ENCODE data around the gene CEP104. TPM values are rescaled to one million over a fixed set of nuclear protein-coding genes. Genes with fewer than 3 reads are reported as not detected.

The CEP104 gene
- total RNA-seq, 1 donor from 2014 or later = 47.3 TPM

DNA sequence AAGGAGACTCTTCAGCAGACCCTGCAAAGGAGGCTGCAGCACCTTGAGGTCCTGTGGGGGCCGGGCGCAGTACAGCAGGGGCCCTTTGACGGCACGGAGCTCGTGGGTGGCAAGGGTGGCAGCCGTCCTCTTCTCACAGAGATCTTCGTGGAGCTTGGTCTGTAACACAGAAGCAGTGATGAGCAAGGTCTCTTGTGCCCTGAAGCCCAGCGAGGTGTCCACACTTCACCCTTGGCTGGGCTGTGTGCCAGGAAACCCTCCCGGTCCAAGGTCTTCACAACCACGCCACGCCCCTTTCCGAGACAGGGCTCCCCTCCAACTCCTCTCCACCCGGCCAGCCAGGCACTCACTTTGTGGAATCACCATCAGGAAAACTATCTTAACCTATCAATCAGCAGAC, 72.0 kb downstream of the CEP104 start:
- Histone ChIP-seq H3K27me3 (ENCODE audit: control insufficient read depth, insufficient read depth, low read length) (no peaks in the 10 kb centered on the region), H3K36me3 (ENCODE audit: control insufficient read depth, insufficient read depth, low read length) (peaks cover 4% of the 10 kb centered on the region), H3K4me3 (ENCODE audit: low read depth, low read length) (no peak overlapping the region)
- DNase-seq (ENCODE audit: low read depth) = no peak
- TF ChIP-seq, protein P1, sequence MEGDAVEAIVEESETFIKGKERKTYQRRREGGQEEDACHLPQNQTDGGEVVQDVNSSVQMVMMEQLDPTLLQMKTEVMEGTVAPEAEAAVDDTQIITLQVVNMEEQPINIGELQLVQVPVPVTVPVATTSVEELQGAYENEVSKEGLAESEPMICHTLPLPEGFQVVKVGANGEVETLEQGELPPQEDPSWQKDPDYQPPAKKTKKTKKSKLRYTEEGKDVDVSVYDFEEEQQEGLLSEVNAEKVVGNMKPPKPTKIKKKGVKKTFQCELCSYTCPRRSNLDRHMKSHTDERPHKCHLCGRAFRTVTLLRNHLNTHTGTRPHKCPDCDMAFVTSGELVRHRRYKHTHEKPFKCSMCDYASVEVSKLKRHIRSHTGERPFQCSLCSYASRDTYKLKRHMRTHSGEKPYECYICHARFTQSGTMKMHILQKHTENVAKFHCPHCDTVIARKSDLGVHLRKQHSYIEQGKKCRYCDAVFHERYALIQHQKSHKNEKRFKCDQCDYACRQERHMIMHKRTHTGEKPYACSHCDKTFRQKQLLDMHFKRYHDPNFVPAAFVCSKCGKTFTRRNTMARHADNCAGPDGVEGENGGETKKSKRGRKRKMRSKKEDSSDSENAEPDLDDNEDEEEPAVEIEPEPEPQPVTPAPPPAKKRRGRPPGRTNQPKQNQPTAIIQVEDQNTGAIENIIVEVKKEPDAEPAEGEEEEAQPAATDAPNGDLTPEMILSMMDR (IDR thresholded peaks at IDR 0.05; ENCODE audit: insufficient read depth, low read length, poor library complexity, severe bottlenecking) = no peak

DNA sequence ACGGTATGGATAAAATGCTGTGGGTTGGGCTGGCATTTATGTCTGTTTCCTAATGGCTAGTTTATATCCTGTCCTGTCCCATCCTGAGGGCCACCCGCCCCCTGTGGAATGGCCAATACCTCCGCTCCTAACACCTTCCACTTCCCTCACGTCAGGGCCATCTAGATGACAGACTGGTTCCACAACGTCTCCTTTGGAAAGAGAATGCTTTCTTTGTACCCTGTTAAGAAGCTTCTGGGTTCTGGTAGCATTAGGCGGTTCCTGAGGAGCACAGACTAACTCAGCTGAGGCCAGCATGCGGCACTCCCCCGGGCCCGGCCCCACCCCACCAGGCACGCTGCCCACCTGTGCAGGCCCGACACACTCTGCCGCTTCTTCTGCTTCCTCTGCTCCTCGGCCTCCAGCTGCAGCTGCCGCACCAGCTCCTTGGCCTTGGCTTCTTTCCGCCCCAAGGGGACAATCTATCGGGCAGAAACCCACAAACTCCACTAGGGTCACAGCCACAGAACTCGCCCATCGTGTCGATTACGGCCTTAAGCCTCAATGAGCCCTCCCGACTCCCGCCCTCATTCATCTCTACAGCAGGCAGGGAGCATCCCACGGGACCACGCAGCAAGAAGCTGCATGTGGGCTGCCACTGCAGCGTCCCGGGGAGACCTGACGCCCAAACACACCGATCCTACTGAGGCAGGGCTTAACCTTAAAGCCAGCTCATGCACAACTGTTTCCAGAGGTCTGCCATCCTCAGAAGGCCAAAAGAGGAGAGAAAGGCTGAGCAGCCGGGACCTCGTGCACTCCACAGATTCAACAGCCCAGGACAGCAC, 73.1 kb downstream of the CEP104 start:
- TF ChIP-seq, protein P1 (IDR thresholded peaks at IDR 0.05; ENCODE audit: insufficient read depth, low read length, poor library complexity, severe bottlenecking) = no peak
- Histone ChIP-seq H3K27me3 (ENCODE audit: control insufficient read depth, insufficient read depth, low read length) (no peaks in the 10 kb centered on the region), H3K4me3 (ENCODE audit: low read depth, low read length) (no peak overlapping the region), H3K36me3 (ENCODE audit: control insufficient read depth, insufficient read depth, low read length) (peaks cover 4% of the 10 kb centered on the region)
- DNase-seq (ENCODE audit: low read depth) = no peak

DNA sequence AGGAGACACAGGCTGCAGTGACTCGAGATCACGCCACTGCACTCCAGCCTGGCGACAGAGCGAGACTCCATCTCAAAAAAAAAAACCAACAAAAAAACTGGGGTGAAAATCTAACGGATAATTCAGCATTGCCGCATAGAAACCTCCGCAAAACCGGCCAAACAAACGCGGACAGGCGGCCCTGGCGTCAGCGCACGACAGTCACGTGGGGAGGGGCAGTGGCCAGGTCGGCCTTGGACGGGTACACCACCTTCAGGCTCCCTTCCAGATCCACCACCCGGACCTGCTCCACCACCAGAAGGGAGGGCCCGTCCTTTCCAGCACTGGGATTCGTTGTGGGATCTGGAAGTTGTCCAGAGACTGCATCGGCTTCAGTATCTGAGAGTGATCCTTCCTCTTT, 76.1 kb downstream of the CEP104 start:
- Histone ChIP-seq H3K4me3 (ENCODE audit: low read depth, low read length) (no peak overlapping the region), H3K27me3 (ENCODE audit: control insufficient read depth, insufficient read depth, low read length) (no peaks in the 10 kb centered on the region), H3K36me3 (ENCODE audit: control insufficient read depth, insufficient read depth, low read length) (peaks cover 4% of the 10 kb centered on the region)
- no peak for DNase-seq (ENCODE audit: low read depth)
- TF ChIP-seq, protein P1 (IDR thresholded peaks at IDR 0.05; ENCODE audit: insufficient read depth, low read length, poor library complexity, severe bottlenecking) = no peak

DNA sequence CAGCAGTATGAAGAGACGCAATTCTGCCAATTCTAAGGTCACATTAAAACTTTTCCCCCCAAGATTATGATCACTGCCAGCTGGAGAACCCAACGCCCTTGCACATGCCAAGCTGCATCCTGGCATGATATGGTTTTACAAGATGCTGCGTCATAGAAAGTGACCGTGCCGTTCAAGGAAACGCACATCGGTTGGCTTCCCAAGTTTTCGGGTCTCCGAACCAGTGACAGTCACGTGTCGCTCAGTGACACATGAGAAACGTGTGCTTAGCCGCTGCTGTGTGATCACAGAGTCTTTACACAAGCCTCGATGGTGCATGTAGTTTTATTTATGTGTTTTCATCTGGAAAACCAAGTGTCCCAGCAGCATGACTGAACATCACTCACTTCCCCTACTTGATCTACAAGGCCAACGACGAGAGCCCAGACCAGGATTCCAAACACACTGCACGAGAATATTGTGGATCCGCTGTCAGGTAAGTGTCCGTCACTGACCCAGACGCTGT, 77.0 kb downstream of the CEP104 start:
- no peak overlapping the region for H3K4me3 ChIP-seq (ENCODE audit: low read depth, low read length)
- H3K36me3 ChIP-seq (ENCODE audit: control insufficient read depth, insufficient read depth, low read length) = peaks cover 3% of the 10 kb centered on the region
- DNase-seq (ENCODE audit: low read depth) = no peak
- no peaks in the 10 kb centered on the region for H3K27me3 ChIP-seq (ENCODE audit: control insufficient read depth, insufficient read depth, low read length)
- TF ChIP-seq, protein P1 (IDR thresholded peaks at IDR 0.05; ENCODE audit: insufficient read depth, low read length, poor library complexity, severe bottlenecking) = no peak

DNA sequence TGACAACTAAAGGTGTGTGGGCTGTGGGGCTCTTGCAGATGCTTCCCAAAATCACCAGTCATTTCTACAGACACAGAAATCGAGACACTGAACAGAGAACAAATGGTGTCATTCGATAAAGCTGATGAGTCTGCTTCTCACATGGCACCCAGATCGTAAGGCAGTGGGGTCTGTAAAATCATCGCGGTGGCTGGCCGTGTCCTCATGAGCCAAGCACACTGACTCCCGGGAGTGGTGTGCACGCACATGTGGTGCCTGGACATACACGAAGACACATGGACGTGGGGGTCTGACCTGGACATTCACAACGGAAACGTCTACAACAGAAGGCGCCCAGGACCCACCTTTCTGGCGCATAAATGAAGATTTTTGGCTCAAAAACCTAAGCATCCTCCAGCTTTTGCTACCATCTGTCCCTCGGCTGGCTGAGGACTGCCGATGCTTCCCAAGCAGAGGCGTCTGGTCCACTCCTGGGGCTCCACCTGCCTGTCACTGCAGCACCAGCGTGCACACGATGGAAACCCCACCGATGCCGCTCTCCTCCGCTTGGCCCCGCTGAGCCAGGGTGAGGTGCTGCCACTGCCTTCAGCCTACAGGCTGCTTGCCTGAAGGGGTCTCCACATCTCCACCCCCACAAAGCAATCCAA, 77.6 kb downstream of the CEP104 start:
- Histone ChIP-seq H3K4me3 (ENCODE audit: low read depth, low read length) (no peak overlapping the region), H3K27me3 (ENCODE audit: control insufficient read depth, insufficient read depth, low read length) (no peaks in the 10 kb centered on the region), H3K36me3 (ENCODE audit: control insufficient read depth, insufficient read depth, low read length) (peaks cover 3% of the 10 kb centered on the region)
- no peak for DNase-seq (ENCODE audit: low read depth)
- TF ChIP-seq, protein P1 (IDR thresholded peaks at IDR 0.05; ENCODE audit: insufficient read depth, low read length, poor library complexity, severe bottlenecking) = no peak
